HepG2 (cell line): ENCODE data around the gene HCRT. TPM values are rescaled to one million over a fixed set of nuclear protein-coding genes. Genes with fewer than 3 reads are reported as not detected.

Experiments used
- HIC2 ChIP-seq: sonication (generic); formaldehyde crosslinking; IDR thresholded peaks from 2 replicates; pipeline ENCODE4 v1.9.0; 2022; ENCODE audit warnings: low read depth, missing genetic modification reagents
- JUN ChIP-seq: sonication (generic); formaldehyde crosslinking; IDR thresholded peaks from 2 replicates; pipeline ENCODE4 v1.4.0; 2020; ENCODE audit warnings: mild to moderate bottlenecking, missing genetic modification reagents
- NR2F6 ChIP-seq, 2 experiments: IDR thresholded peaks; 2 replicates each; pipeline ENCODE4 v1.6.1; 2016; ENCODE audit warnings: antibody characterized with exemption in 1 of 2, mild to moderate bottlenecking in 1 of 2
- SMAD9 ChIP-seq: sonication (generic); formaldehyde crosslinking; IDR thresholded peaks from 2 replicates; pipeline ENCODE4 v1.5.1; 2020; ENCODE audit warnings: mild to moderate bottlenecking, missing genetic modification reagents
- ZBTB42 ChIP-seq: sonication (generic); formaldehyde crosslinking; IDR thresholded peaks from 2 replicates; pipeline ENCODE4 v1.5.0; 2020; ENCODE audit warnings: mild to moderate bottlenecking, missing genetic modification reagents
- ZNF264 ChIP-seq: sonication (generic); formaldehyde crosslinking; IDR thresholded peaks from 2 replicates; pipeline ENCODE4 v1.4.0; 2020; ENCODE audit warnings: missing genetic modification reagents
- ZNF646 ChIP-seq: sonication (generic); formaldehyde crosslinking; IDR thresholded peaks from 2 replicates; pipeline ENCODE4 v1.9.0; 2021; ENCODE audit warnings: mild to moderate bottlenecking, missing genetic modification reagents
- ZNF672 ChIP-seq: sonication (generic); formaldehyde crosslinking; IDR thresholded peaks from 2 replicates; pipeline ENCODE4 v1.8.1; 2022; ENCODE audit warnings: missing genetic modification reagents
- polyA plus RNA-seq, 8 experiments: library from polyadenylated mRNA; depleted of rRNA in 3 of 8; stranded (reverse) in 7 of 8; unstranded in 1 of 8; fragments of >200 nt; fragmentation: Illumina TruSeq in 4 of 8; extraction: Trizol in 4 of 8; gene quantifications; 2 replicates each; pipeline versions ENCODE4 v1.2.1 to v1.2.3, GENCODE V29; 2011 to 2016; ENCODE audit warnings: low read depth in 4 of 8, missing spikeins in 1 of 8, mixed read lengths in 1 of 8; ENCODE audit not compliant: insufficient read depth in 1 of 8
- total RNA-seq, 5 experiments: library from RNA; depleted of rRNA; stranded (reverse); fragments of >200 nt; fragmentation: Illumina TruSeq; extraction: Trizol; gene quantifications; 2 replicates each; pipeline ENCODE4 v1.2.3, GENCODE V29; 2016; ENCODE audit warnings: low read depth in 1 of 5

Gene HCRT
- total and polyA plus RNA-seq, 2 of the 13 experiments (the other 11 are each of a cell fraction or from before 2014, with no cell fraction given): not detected

- TF ChIP-seq ZNF646 (CRISPR knock-in tag) (no peak), ZNF672 (CRISPR knock-in tag) (no peak), ZBTB42 (no peak), NR2F6 (IDR thresholded peaks at IDR 0.05) (no peak), NR2F6 (CRISPR knock-in tag; IDR thresholded peaks at IDR 0.05) (no peak), SMAD9 (no peak), ZNF264 (CRISPR knock-in tag) (no peak), JUN (CRISPR knock-in tag) (no peak), HIC2 (CRISPR knock-in tag) (no peak)
- TF ChIP-seq, all 625 proteins: peak for 0
These were observed 43.9 kb downstream of the HCRT start (continued) for GRCh38 chr17:42141382-42141781.
